ENCODE results near the gene C16orf87. TPM values are rescaled to one million over a fixed set of nuclear protein-coding genes. Genes with fewer than 3 reads are reported as not detected.

Gene C16orf87
- total RNA-seq, 1 donor from 2014 or later: 8.2 TPM

GRCh38 chr16:46855389-46855788 is 24.4 kb upstream of the C16orf87 start:
- ATAC-seq (no peak), DNase-seq (no peak)
- H3K27ac ChIP-seq: no peak overlapping the region
- no peak for TF ChIP-seq CTCF (IDR thresholded peaks at IDR 0.05)
- intact Hi-C loops (cut with DNase I): loop anchor here (10.0 kb wide), 1 partner anchor 49 kb away; no protein-coding TSS in a partner anchor
- H3K36me3 ChIP-seq: no peaks in the 10 kb centered on the region
- H3K4me3 ChIP-seq: no peak overlapping the region
- no peaks in the 10 kb centered on the region for H3K4me1 ChIP-seq
- H3K27me3 ChIP-seq: no peaks in the 10 kb centered on the region
- H3K9me3 ChIP-seq: no peaks in the 10 kb centered on the region

- Histone ChIP-seq H3K9me3 (no peaks in the 10 kb centered on the region), H3K4me1 (no peaks in the 10 kb centered on the region), H3K36me3 (no peaks in the 10 kb centered on the region), H3K4me3 (no peak overlapping the region), H3K27ac (no peak overlapping the region), H3K27me3 (no peaks in the 10 kb centered on the region)
- DNase-seq: no peak
- intact Hi-C loops (cut with DNase I): loop anchor here (10.0 kb wide), 1 partner anchor 50 kb away; no protein-coding TSS in a partner anchor
- ATAC-seq: no peak
- no peak for TF ChIP-seq CTCF (IDR thresholded peaks at IDR 0.05)
These were observed 23.9 kb upstream of the C16orf87 start for GRCh38 chr16:46854846-46855245.

- no peaks in the 10 kb centered on the region for H3K4me1 ChIP-seq
- intact Hi-C loops (cut with DNase I): loop anchor here (10.0 kb wide), 1 partner anchor 51 kb away; no protein-coding TSS in a partner anchor
- no peaks in the 10 kb centered on the region for H3K36me3 ChIP-seq
- no peak overlapping the region for H3K4me3 ChIP-seq
- no peak overlapping the region for H3K27ac ChIP-seq
- TF ChIP-seq CTCF (IDR thresholded peaks at IDR 0.05): peak; percentile 82
- DNase-seq (peak; percentile 88), ATAC-seq (peak; percentile 93)
- no peaks in the 10 kb centered on the region for H3K9me3 ChIP-seq
- no peaks in the 10 kb centered on the region for H3K27me3 ChIP-seq
These were observed 22.9 kb upstream of the C16orf87 start for GRCh38 chr16:46853713-46854443.

GRCh38 chr16:46852130-46852529 is 21.1 kb upstream of the C16orf87 start:
- H3K4me1 ChIP-seq: no peaks in the 10 kb centered on the region
- TF ChIP-seq CTCF (IDR thresholded peaks at IDR 0.05): no peak
- H3K27ac ChIP-seq: no peak overlapping the region
- H3K4me3 ChIP-seq: no peak overlapping the region
- intact Hi-C loops (cut with DNase I): loop anchor here (10.0 kb wide), 1 partner anchor 53 kb away; no protein-coding TSS in a partner anchor
- no peaks in the 10 kb centered on the region for H3K27me3 ChIP-seq
- DNase-seq: no peak
- no peak for ATAC-seq
- H3K9me3 ChIP-seq: no peaks in the 10 kb centered on the region
- H3K36me3 ChIP-seq: no peaks in the 10 kb centered on the region

- no peak for ATAC-seq
- intact Hi-C loops (cut with DNase I): loop anchor here (10.0 kb wide), 1 partner anchor 54 kb away; no protein-coding TSS in a partner anchor
- no peaks in the 10 kb centered on the region for H3K4me1 ChIP-seq
- no peak overlapping the region for H3K4me3 ChIP-seq
- H3K27me3 ChIP-seq: peaks cover 5% of the 10 kb centered on the region
- H3K27ac ChIP-seq: no peak overlapping the region
- no peaks in the 10 kb centered on the region for H3K9me3 ChIP-seq
- TF ChIP-seq CTCF (IDR thresholded peaks at IDR 0.05): no peak
- H3K36me3 ChIP-seq: no peaks in the 10 kb centered on the region
- DNase-seq: no peak
These were observed 19.9 kb upstream of the C16orf87 start for GRCh38 chr16:46850619-46851555.

Data from upper lobe of right lung (tissue), 1 donor.